A549 (cell line): Measurements from ENCODE around the gene DDX41. TPM values are rescaled to one million over a fixed set of nuclear protein-coding genes. Genes with fewer than 3 reads are reported as not detected.

Source experiments
- ATAC-seq, 2 experiments: fragments of 200-7000 bp in 1 of 2; fragments of >200 bp in 1 of 2; cut with Nextera tagmentation in 1 of 2; cut with Tn5 transposase in 1 of 2; 3 replicates each; pipeline versions ENCODE4 v1.8.0 to v1.9.1; 2018 to 2020; ENCODE audit warnings: mild to moderate bottlenecking in 1 of 2, moderate library complexity in 1 of 2
- CTCF ChIA-PET: fragments of 300-600 bp; sonication (Branson Sonifier 250); formaldehyde crosslinking; extraction: SDS; loops from one replicate; lab custom pipeline; 2021; ENCODE audit warnings: antibody characterized with exemption, inconsistent platforms; lab: Yijun Ruan, JAX
- POLR2A ChIA-PET: fragments of 350-600 bp; formaldehyde crosslinking; extraction: SDS; loops from one replicate; lab custom pipeline; 2021; ENCODE audit warnings: antibody characterized with exemption, inconsistent platforms; lab: Yijun Ruan, JAX
- DNase-seq, 2 experiments: peaks; one replicate each; pipeline versions ENCODE4 v3.0.0 to v3.0.0-alpha.2; 2011 to 2016; ENCODE audit warnings: low read depth in 1 of 2, low spot score in 1 of 2
- FAIRE-seq: peaks from 2 replicates; lab custom pipeline; 2011; peaks lifted over from hg19 to GRCh38; lab: Jason Lieb, UNC
- H3K27ac ChIP-seq, 2 experiments: fragments of >200 bp; sonication (Bioruptor Twin); formaldehyde crosslinking; 3 replicates each; pipeline ENCODE4 v1.5.1; 2016 to 2017
- H3K4me1 ChIP-seq: fragments of >200 bp; sonication (Bioruptor Twin); formaldehyde crosslinking; 3 replicates; pipeline ENCODE4 v1.6.1; 2016
- H3K4me2 ChIP-seq: fragments of >200 bp; sonication (Bioruptor Twin); formaldehyde crosslinking; 3 replicates; pipeline ENCODE4 v1.6.1; 2016
- H3K4me3 ChIP-seq: fragments of >200 bp; sonication (Bioruptor Twin); formaldehyde crosslinking; 3 replicates; pipeline ENCODE4 v1.5.1; 2016
- H3K9me3 ChIP-seq: fragments of >200 bp; sonication (Bioruptor Twin); formaldehyde crosslinking; 3 replicates; pipeline ENCODE4 v1.6.1; 2016
- BCL3 ChIP-seq: fragments of >200 bp; sonication (Bioruptor Twin); formaldehyde crosslinking; IDR thresholded peaks from 3 replicates; pipeline ENCODE4 v1.6.1; 2016
- CHD4 ChIP-seq: fragments of 200-600 bp; sonication (generic); IDR thresholded peaks from 2 replicates; pipeline ENCODE4 v1.6.1; 2016; ENCODE audit warnings: antibody characterized with exemption, mild to moderate bottlenecking, borderline replicate concordance
- CTCF ChIP-seq: fragments of >200 bp; sonication (Bioruptor Twin); formaldehyde crosslinking; IDR thresholded peaks from 3 replicates; pipeline ENCODE4 v1.5.1; 2016
- ESRRA ChIP-seq: fragments of 150-350 bp; IDR thresholded peaks from 2 replicates; pipeline ENCODE4 v1.6.1; 2014; ENCODE audit warnings: mild to moderate bottlenecking, low read length, borderline replicate concordance
- FOXS1 ChIP-seq: fragments of 250-450 bp; sonication (Bioruptor Pico); IDR thresholded peaks from 2 replicates; pipeline ENCODE4 v1.5.0; 2020; ENCODE audit warnings: mild to moderate bottlenecking, moderate library complexity
- HEYL ChIP-seq: fragments of 250-450 bp; sonication (Bioruptor Pico); IDR thresholded peaks from 2 replicates; pipeline ENCODE4 v1.8.0; 2021; ENCODE audit warnings: mild to moderate bottlenecking, moderate library complexity
- HOXB13 ChIP-seq: fragments of 250-450 bp; sonication (Bioruptor Pico); IDR thresholded peaks from 2 replicates; pipeline ENCODE4 v1.5.0; 2020; ENCODE audit warnings: low read depth, mild to moderate bottlenecking, moderate library complexity
- JUN ChIP-seq, 2 experiments: fragments of >200 bp; sonication (Bioruptor Twin); formaldehyde crosslinking; IDR thresholded peaks; 2 replicates in 1 of 2; 3 replicates in 1 of 2; pipeline ENCODE4 v1.6.1; 2016 to 2017
- JUNB ChIP-seq: fragments of >200 bp; sonication (Bioruptor Twin); formaldehyde crosslinking; IDR thresholded peaks from 2 replicates; pipeline ENCODE4 v1.6.1; 2016
- MAX ChIP-seq: IDR thresholded peaks from 2 replicates; pipeline ENCODE4 v1.6.1; 2012
- MAZ ChIP-seq: fragments of 150-350 bp; IDR thresholded peaks from 2 replicates; pipeline ENCODE4 v1.6.1; 2014; ENCODE audit warnings: antibody characterized with exemption, low read depth, low read length, borderline replicate concordance
- MYC ChIP-seq: IDR thresholded peaks from 2 replicates; pipeline ENCODE4 v1.6.1; 2012; ENCODE audit warnings: mild to moderate bottlenecking, inconsistent platforms, low read length, improper control_type of control experiment, borderline replicate concordance
- NFE2L2 ChIP-seq: fragments of 150-350 bp; conservative IDR thresholded peaks from 2 replicates; pipeline ENCODE4 v1.6.1; 2014; ENCODE audit warnings: low read length
- RCOR1 ChIP-seq: fragments of 150-350 bp; IDR thresholded peaks from 2 replicates; pipeline ENCODE4 v1.6.1; 2014; ENCODE audit warnings: antibody characterized with exemption, low read length, low read depth
- REST ChIP-seq: fragments of 200-600 bp; sonication (generic); IDR thresholded peaks from 2 replicates; pipeline ENCODE4 v1.6.1; 2016; ENCODE audit warnings: antibody characterized with exemption, mild to moderate bottlenecking, moderate library complexity
- RFX5 ChIP-seq: fragments of 450-650 bp; IDR thresholded peaks from 2 replicates; pipeline ENCODE4 v1.7.1; 2014; ENCODE audit warnings: antibody characterized with exemption, mild to moderate bottlenecking, moderate library complexity
- RNF2 ChIP-seq: fragments of 200-600 bp; sonication (generic); IDR thresholded peaks from 2 replicates; pipeline ENCODE4 v1.6.1; 2016; ENCODE audit warnings: low read depth, mild to moderate bottlenecking, antibody characterized with exemption, moderate library complexity, borderline replicate concordance
- SMC3 ChIP-seq: fragments of >200 bp; sonication (Bioruptor Twin); formaldehyde crosslinking; IDR thresholded peaks from 3 replicates; pipeline ENCODE4 v1.6.1; 2018; ENCODE audit warnings: inconsistent platforms
- ZFP36 ChIP-seq: fragments of 450-650 bp; IDR thresholded peaks from 2 replicates; pipeline ENCODE4 v1.6.1; 2014; ENCODE audit warnings: borderline replicate concordance; ENCODE audit not compliant: partially characterized antibody
- ZNF302 ChIP-seq: fragments of 250-450 bp; sonication (Bioruptor Pico); IDR thresholded peaks from 2 replicates; pipeline ENCODE4 v1.9.0; 2021; ENCODE audit warnings: inconsistent platforms, mild to moderate bottlenecking, moderate library complexity
- WGBS: methylation state at CpG from one replicate; pipeline ENCODE4 v1.1.6; 2017; ENCODE audit errors: missing lambda C conversion rate; 5-methylcytosine and 5-hydroxymethylcytosine counted together
- polyA plus RNA-seq, 4 experiments: library from polyadenylated mRNA; depleted of rRNA in 3 of 4; stranded (reverse); fragments of >200 nt; fragmentation: RNase III in 1 of 4; extraction: RNeasy Plus Mini Kit Qiagen cat#74134 plus additional on column Dnase treatment in 1 of 4; gene quantifications; 2 replicates in 3 of 4; 3 replicates in 1 of 4; pipeline ENCODE4 v1.2.3, GENCODE V29; 2011 to 2017

Gene DDX41
- polyA plus RNA-seq, 2 of the 4 experiments (the other 2 are of a cell fraction), result 90.7 to 172 TPM

- Histone ChIP-seq H3K4me2 (peak overlapping the region; percentile 9; the same call in 2 of the 3 replicates), H3K4me1 (peaks cover 56% of the 10 kb centered on the region), H3K4me3 (no peak overlapping the region), H3K9me3 (no peaks in the 10 kb centered on the region), H3K27ac (peak overlapping the region in 1 of 2 experiments; percentile 95; a peak in 3 of 6 replicates)
- ChIA-PET CTCF (interaction anchor here (0.6 to 18.1 kb wide), 17 partner anchors 10 to 734 kb away, joined by 3 to 354 read pairs (median 3); partner anchors contain the start of genes DBN1, DDX41, DOK3 and PDLIM7), POLR2A (no interaction called here)
- FAIRE-seq, result no peak
- TF ChIP-seq ZFP36 (no peak), REST (no peak), HOXB13 (CRISPR knock-in tag) (no peak), JUN (IDR thresholded peaks at IDR 0.05) (no peak), SMC3 (no peak), RFX5 (no peak), BCL3 (no peak), CHD4 (no peak), MAX (no peak), MYC (no peak), RNF2 (no peak), FOXS1 (CRISPR knock-in tag) (no peak), CTCF (no peak), HEYL (CRISPR knock-in tag) (no peak), RCOR1 (no peak), ESRRA (no peak), NFE2L2 (no peak), JUNB (no peak), ZNF302 (no peak), MAZ (no peak)
- DNase-seq, result no peak
- 91% methylated on average over 38 of the region's 54 CpGs for WGBS
- ATAC-seq, result no peak
Measured at GRCh38 chr5:177491983-177492746, 24.6 kb downstream of the DDX41 start.
